ENCODE measurements around the gene CCNY. TPM values are rescaled to one million over a fixed set of nuclear protein-coding genes. Genes with fewer than 3 reads are reported as not detected.

CCNY gene
- total RNA-seq, 6 experiments from 2014 or later = 22.4 to 49.2 (median 41.4) TPM

DNA sequence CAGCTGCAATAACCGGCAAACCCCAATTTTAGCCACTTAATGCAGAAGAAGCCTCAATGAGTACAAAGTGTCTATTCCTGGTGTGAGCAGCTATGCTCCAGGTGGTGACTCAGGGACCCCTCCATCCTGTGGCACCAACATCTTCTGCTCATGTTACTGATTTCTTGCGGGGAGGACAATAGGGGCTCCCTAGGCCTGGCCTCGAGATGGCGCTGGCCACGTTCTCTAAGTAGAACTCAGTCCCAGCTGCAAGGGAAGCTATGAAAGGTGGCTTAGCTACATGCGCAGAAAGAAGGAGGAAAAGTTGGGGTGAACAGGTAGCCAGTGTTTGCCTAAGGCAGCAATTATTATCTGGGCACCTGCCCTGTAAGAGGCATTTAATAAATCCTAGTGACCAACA, 275.4 kb downstream of the CCNY start:
- intact Hi-C loops (cut with DNase I) = no loop called here
- WGBS (ENCODE audit: insufficient coverage, low coverage, low lambda C conversion rate, missing lambda C conversion rate) = 60% methylated on average over 1 of the region's 6 CpGs
- H3K27ac ChIP-seq = peak overlapping the region in 1 of 3 donors; percentile 51
- TF ChIP-seq POLR2A (IDR thresholded peaks at IDR 0.05) = no peak
- TF ChIP-seq, protein P1, sequence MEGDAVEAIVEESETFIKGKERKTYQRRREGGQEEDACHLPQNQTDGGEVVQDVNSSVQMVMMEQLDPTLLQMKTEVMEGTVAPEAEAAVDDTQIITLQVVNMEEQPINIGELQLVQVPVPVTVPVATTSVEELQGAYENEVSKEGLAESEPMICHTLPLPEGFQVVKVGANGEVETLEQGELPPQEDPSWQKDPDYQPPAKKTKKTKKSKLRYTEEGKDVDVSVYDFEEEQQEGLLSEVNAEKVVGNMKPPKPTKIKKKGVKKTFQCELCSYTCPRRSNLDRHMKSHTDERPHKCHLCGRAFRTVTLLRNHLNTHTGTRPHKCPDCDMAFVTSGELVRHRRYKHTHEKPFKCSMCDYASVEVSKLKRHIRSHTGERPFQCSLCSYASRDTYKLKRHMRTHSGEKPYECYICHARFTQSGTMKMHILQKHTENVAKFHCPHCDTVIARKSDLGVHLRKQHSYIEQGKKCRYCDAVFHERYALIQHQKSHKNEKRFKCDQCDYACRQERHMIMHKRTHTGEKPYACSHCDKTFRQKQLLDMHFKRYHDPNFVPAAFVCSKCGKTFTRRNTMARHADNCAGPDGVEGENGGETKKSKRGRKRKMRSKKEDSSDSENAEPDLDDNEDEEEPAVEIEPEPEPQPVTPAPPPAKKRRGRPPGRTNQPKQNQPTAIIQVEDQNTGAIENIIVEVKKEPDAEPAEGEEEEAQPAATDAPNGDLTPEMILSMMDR (IDR thresholded peaks at IDR 0.05) = no peak
- no peaks in the 10 kb centered on the region for H3K9me3 ChIP-seq
- H3K27me3 ChIP-seq = peaks cover 0 to 5% of the 10 kb centered on the region in 2 donors
- H3K4me1 ChIP-seq = peaks cover 0 to 18% (median 0%) of the 10 kb centered on the region in 4 donors
- DNase-seq (no peak), ATAC-seq (no peak)
- no peaks in the 10 kb centered on the region for H3K36me3 ChIP-seq
- no peak overlapping the region for H3K4me3 ChIP-seq

DNA sequence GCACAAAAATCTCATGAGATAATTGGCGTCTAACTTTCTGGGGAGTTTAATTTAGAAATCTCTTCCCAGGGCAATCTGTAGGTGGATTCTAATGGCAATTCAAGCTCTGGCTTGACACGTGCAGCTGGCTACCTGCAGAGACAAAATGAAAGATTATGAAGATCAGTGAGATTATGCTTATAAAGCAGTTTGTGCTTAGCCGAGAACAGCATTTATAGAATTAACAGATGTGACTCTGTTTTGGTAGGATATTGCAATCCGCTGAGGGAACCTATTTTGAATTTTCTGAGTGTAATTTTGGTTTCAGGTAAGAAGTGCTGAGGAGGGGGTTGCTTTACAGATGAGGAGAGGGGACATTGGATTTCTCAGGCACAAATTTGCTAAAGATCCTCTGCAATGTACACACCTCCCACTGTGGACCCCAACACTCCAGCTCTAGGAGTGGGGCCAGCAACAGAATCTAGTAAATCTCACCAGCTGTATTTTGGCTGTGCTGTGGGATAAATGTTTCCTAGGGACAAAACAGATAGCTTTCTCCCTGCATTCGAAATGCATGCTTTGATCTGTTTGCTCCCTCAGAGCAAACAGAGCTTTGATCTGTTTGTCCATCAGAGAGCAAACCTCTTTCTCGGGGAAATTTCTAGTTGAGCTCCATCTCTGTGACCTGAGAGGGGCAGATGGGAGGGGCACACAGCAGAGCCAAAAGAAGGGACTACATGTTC, 276.2 kb downstream of the CCNY start:
- Histone ChIP-seq H3K4me3 (no peak overlapping the region), H3K4me1 (peaks cover 0 to 18% (median 0%) of the 10 kb centered on the region in 4 donors), H3K27me3 (peaks cover 0 to 5% of the 10 kb centered on the region in 2 donors), H3K9me3 (no peaks in the 10 kb centered on the region), H3K27ac (peak overlapping the region in 1 of 3 donors; percentile 51), H3K36me3 (no peaks in the 10 kb centered on the region)
- intact Hi-C loops (cut with DNase I) = no loop called here
- 20% methylated on average over 6 of the region's 6 CpGs for WGBS (ENCODE audit: insufficient coverage, low coverage, low lambda C conversion rate, missing lambda C conversion rate)
- TF ChIP-seq POLR2A (IDR thresholded peaks at IDR 0.05) = no peak
- TF ChIP-seq, protein P1 (IDR thresholded peaks at IDR 0.05) = no peak
- ATAC-seq (peak; percentile 81 to 92 (median 86)), DNase-seq (no peak)

DNA sequence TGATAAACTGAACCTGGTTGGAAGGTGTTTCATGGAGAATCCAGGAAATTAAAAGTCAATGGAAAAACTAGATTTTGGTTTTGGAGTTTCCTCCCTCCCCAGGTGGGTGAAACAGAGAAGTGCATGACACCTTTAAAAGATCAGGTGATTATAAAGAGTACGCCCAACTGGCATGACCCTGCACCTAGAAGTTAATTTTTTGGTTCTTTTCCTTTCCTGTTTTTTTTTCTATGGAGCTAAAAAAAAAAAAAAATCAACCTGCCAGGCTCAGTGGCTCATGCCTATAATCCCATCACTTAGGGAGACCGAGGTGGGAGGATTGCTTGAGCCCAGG, 276.8 kb downstream of the CCNY start:
- Histone ChIP-seq H3K4me3 (no peak overlapping the region), H3K4me1 (peaks cover 0 to 18% (median 0%) of the 10 kb centered on the region in 4 donors), H3K27me3 (peaks cover 0 to 5% of the 10 kb centered on the region in 2 donors), H3K36me3 (no peaks in the 10 kb centered on the region), H3K9me3 (no peaks in the 10 kb centered on the region), H3K27ac (peak overlapping the region in 1 of 3 donors; percentile 27)
- ATAC-seq (peak in 2 of 4 donors; percentile 51 to 73), DNase-seq (no peak)
- TF ChIP-seq, protein P1 (IDR thresholded peaks at IDR 0.05) = no peak
- TF ChIP-seq POLR2A (IDR thresholded peaks at IDR 0.05) = no peak
- WGBS (ENCODE audit: insufficient coverage, low coverage, low lambda C conversion rate, missing lambda C conversion rate) = 24% methylated on average over 2 of the region's 2 CpGs
- intact Hi-C loops (cut with DNase I) = no loop called here

DNA sequence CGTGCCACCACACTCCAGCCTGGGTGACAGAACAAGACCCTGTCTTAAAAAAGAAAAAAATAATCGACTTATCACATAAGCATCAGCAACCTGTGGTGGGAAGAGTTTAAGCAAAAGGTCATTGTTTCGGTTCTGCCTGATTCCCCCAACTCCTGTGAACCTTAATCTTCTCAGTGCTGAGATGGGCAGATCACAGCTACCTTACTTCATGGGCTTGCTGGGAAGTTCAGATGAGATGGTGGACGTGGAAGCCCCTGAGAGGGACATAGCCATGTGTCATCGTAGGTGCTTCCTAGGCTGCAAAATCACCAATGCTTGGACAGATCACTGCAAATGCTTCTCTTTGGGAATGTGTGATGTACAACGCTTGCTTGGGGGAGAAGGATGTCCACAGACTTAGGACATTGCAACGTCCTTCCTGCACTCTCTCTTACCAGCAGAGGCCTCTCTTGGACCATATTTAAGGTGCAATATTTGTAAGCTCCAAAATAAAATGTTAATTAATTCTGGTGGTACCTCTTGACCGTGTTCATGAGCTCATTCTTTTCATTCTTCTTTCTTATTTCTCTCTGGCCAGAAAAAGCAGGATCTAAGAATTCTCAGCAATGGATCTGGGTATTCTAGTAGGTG, 277.4 kb downstream of the CCNY start:
- no peaks in the 10 kb centered on the region for H3K27me3 ChIP-seq
- peak; percentile 29 to 68 (median 50) for ATAC-seq

More for the DNA sequence above, 277.4 kb downstream of the CCNY start:
- Histone ChIP-seq H3K9me3 (no peaks in the 10 kb centered on the region), H3K36me3 (no peaks in the 10 kb centered on the region), H3K27ac (peak overlapping the region in 1 of 3 donors; percentile 27), H3K4me3 (no peak overlapping the region), H3K4me1 (peaks cover 0 to 18% (median 0%) of the 10 kb centered on the region in 4 donors)
- no peak for TF ChIP-seq POLR2A (IDR thresholded peaks at IDR 0.05)
- TF ChIP-seq, protein P1 (IDR thresholded peaks at IDR 0.05) = peak; percentile 18 to 54 (median 24)
- intact Hi-C loops (cut with DNase I) = no loop called here
- 60% methylated on average over 5 of the region's 8 CpGs for WGBS (ENCODE audit: insufficient coverage, low coverage, low lambda C conversion rate, missing lambda C conversion rate)
- DNase-seq = no peak
